GM12878 (cell line): Measurements from ENCODE around the gene S100A10. TPM values are rescaled to one million over a fixed set of nuclear protein-coding genes. Genes with fewer than 3 reads are reported as not detected.

Experiments used
- EZH2 ChIP-seq: IDR thresholded peaks from 2 replicates; pipeline ENCODE4 v1.6.1; 2012; ENCODE audit warnings: low read depth, mild to moderate bottlenecking, control low read depth, inconsistent platforms, low read length, borderline replicate concordance; ENCODE audit not compliant: control insufficient read depth
- LARP7 ChIP-seq: fragments of 450-650 bp; IDR thresholded peaks from 2 replicates; pipeline ENCODE4 v1.6.1; 2017; ENCODE audit warnings: mild to moderate bottlenecking
- POU2F2 ChIP-seq: IDR thresholded peaks from 3 replicates; pipeline ENCODE4 v1.6.1; 2011; ENCODE audit warnings: low read depth, mild to moderate bottlenecking, low read length, borderline replicate concordance
- REST ChIP-seq: IDR thresholded peaks from 2 replicates; pipeline ENCODE4 v1.6.1; 2012; ENCODE audit warnings: mild to moderate bottlenecking, low read depth, low read length
- ZNF207 ChIP-seq: fragments of 450-650 bp; IDR thresholded peaks from 2 replicates; pipeline ENCODE4 v1.6.1; 2014; ENCODE audit warnings: antibody characterized with exemption, mild to moderate bottlenecking, borderline replicate concordance
- polyA plus RNA-seq, 11 experiments: library from polyadenylated mRNA; depleted of rRNA in 4 of 11; unstranded in 6 of 11; stranded (reverse) in 5 of 11; fragments of >200 nt; fragmentation: Nextera tagmentation in 4 of 11; fragmentation: Illumina TruSeq in 1 of 11; extraction: Ambion mirVana in 4 of 11; extraction: Trizol in 1 of 11; gene quantifications; 1 replicate in 1 of 11; 2 replicates in 10 of 11; pipeline versions ENCODE4 v1.2.1 to v1.2.3, GENCODE V29; 2011 to 2016; ENCODE audit warnings: inconsistent platforms in 2 of 11, missing spikeins in 2 of 11, low read depth in 1 of 11
- total RNA-seq, 4 experiments: library from RNA; depleted of rRNA in 3 of 4; stranded (reverse); fragments of >200 nt in 3 of 4; fragmentation: Illumina TruSeq in 1 of 4; extraction: Trizol in 1 of 4; gene quantifications; 2 replicates each; pipeline versions ENCODE4 v1.2.1 to v1.2.3, GENCODE V29; 2013 to 2021
- TF ChIP-seq, protein P1 (sequence below): fragments of 450-650 bp; IDR thresholded peaks from 2 replicates; pipeline ENCODE4 v1.6.1; 2016; ENCODE audit warnings: mild to moderate bottlenecking, moderate library complexity, borderline replicate concordance
- TF ChIP-seq, protein P2 (sequence below): fragments of 450-650 bp; IDR thresholded peaks from 2 replicates; pipeline ENCODE4 v1.6.1; 2017; ENCODE audit warnings: mild to moderate bottlenecking, moderate library complexity
- TF ChIP-seq, protein P3 (sequence below): fragments of 450-650 bp; IDR thresholded peaks from 2 replicates; pipeline ENCODE4 v1.6.1; 2016; ENCODE audit warnings: mild to moderate bottlenecking

The S100A10 gene
- total and polyA plus RNA-seq, 10 of the 15 experiments (the other 5 are each of a cell fraction or from before 2014, with no cell fraction given), result 0.18 to 2.8 (median 0.61) TPM; not detected in 2

GRCh38 chr1:151998611-151999362, 5.1 kb upstream of the S100A10 start (continued):
- TF ChIP-seq, protein P1, sequence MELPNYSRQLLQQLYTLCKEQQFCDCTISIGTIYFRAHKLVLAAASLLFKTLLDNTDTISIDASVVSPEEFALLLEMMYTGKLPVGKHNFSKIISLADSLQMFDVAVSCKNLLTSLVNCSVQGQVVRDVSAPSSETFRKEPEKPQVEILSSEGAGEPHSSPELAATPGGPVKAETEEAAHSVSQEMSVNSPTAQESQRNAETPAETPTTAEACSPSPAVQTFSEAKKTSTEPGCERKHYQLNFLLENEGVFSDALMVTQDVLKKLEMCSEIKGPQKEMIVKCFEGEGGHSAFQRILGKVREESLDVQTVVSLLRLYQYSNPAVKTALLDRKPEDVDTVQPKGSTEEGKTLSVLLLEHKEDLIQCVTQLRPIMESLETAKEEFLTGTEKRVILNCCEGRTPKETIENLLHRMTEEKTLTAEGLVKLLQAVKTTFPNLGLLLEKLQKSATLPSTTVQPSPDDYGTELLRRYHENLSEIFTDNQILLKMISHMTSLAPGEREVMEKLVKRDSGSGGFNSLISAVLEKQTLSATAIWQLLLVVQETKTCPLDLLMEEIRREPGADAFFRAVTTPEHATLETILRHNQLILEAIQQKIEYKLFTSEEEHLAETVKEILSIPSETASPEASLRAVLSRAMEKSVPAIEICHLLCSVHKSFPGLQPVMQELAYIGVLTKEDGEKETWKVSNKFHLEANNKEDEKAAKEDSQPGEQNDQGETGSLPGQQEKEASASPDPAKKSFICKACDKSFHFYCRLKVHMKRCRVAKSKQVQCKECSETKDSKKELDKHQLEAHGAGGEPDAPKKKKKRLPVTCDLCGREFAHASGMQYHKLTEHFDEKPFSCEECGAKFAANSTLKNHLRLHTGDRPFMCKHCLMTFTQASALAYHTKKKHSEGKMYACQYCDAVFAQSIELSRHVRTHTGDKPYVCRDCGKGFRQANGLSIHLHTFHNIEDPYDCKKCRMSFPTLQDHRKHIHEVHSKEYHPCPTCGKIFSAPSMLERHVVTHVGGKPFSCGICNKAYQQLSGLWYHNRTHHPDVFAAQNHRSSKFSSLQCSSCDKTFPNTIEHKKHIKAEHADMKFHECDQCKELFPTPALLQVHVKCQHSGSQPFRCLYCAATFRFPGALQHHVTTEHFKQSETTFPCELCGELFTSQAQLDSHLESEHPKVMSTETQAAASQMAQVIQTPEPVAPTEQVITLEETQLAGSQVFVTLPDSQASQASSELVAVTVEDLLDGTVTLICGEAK, result no peak
- TF ChIP-seq POU2F2, result no peak
- TF ChIP-seq ZNF207, result no peak
- no peak for TF ChIP-seq EZH2
- TF ChIP-seq REST, result no peak
- no peak for TF ChIP-seq LARP7
- TF ChIP-seq, protein P2, sequence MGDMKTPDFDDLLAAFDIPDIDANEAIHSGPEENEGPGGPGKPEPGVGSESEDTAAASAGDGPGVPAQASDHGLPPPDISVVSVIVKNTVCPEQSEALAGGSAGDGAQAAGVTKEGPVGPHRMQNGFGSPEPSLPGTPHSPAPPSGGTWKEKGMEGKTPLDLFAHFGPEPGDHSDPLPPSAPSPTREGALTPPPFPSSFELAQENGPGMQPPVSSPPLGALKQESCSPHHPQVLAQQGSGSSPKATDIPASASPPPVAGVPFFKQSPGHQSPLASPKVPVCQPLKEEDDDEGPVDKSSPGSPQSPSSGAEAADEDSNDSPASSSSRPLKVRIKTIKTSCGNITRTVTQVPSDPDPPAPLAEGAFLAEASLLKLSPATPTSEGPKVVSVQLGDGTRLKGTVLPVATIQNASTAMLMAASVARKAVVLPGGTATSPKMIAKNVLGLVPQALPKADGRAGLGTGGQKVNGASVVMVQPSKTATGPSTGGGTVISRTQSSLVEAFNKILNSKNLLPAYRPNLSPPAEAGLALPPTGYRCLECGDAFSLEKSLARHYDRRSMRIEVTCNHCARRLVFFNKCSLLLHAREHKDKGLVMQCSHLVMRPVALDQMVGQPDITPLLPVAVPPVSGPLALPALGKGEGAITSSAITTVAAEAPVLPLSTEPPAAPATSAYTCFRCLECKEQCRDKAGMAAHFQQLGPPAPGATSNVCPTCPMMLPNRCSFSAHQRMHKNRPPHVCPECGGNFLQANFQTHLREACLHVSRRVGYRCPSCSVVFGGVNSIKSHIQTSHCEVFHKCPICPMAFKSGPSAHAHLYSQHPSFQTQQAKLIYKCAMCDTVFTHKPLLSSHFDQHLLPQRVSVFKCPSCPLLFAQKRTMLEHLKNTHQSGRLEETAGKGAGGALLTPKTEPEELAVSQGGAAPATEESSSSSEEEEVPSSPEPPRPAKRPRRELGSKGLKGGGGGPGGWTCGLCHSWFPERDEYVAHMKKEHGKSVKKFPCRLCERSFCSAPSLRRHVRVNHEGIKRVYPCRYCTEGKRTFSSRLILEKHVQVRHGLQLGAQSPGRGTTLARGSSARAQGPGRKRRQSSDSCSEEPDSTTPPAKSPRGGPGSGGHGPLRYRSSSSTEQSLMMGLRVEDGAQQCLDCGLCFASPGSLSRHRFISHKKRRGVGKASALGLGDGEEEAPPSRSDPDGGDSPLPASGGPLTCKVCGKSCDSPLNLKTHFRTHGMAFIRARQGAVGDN, result no peak
- TF ChIP-seq, protein P3, sequence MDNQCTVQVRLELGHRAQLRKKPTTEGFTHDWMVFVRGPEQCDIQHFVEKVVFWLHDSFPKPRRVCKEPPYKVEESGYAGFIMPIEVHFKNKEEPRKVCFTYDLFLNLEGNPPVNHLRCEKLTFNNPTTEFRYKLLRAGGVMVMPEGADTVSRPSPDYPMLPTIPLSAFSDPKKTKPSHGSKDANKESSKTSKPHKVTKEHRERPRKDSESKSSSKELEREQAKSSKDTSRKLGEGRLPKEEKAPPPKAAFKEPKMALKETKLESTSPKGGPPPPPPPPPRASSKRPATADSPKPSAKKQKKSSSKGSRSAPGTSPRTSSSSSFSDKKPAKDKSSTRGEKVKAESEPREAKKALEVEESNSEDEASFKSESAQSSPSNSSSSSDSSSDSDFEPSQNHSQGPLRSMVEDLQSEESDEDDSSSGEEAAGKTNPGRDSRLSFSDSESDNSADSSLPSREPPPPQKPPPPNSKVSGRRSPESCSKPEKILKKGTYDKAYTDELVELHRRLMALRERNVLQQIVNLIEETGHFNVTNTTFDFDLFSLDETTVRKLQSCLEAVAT, result no peak
